Measurements from ENCODE around the gene ZNF526.

Gene ZNF526, protein sequence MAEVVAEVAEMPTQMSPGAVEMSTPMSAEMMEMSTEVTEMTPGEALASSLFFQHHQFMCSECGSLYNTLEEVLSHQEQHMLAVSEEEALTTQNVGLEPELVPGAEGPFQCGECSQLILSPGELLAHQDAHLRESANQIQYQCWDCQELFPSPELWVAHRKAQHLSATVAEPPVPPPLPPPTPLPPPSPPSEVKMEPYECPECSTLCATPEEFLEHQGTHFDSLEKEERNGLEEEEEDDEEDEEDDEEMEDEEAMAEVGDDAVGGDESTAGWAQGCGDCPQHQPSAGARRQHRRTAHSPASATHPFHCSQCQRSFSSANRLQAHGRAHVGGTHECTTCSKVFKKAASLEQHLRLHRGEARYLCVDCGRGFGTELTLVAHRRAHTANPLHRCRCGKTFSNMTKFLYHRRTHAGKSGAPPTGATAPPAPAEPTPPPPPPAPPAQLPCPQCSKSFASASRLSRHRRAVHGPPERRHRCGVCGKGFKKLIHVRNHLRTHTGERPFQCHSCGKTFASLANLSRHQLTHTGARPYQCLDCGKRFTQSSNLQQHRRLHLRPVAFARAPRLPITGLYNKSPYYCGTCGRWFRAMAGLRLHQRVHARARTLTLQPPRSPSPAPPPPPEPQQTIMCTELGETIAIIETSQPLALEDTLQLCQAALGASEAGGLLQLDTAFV

DNA sequence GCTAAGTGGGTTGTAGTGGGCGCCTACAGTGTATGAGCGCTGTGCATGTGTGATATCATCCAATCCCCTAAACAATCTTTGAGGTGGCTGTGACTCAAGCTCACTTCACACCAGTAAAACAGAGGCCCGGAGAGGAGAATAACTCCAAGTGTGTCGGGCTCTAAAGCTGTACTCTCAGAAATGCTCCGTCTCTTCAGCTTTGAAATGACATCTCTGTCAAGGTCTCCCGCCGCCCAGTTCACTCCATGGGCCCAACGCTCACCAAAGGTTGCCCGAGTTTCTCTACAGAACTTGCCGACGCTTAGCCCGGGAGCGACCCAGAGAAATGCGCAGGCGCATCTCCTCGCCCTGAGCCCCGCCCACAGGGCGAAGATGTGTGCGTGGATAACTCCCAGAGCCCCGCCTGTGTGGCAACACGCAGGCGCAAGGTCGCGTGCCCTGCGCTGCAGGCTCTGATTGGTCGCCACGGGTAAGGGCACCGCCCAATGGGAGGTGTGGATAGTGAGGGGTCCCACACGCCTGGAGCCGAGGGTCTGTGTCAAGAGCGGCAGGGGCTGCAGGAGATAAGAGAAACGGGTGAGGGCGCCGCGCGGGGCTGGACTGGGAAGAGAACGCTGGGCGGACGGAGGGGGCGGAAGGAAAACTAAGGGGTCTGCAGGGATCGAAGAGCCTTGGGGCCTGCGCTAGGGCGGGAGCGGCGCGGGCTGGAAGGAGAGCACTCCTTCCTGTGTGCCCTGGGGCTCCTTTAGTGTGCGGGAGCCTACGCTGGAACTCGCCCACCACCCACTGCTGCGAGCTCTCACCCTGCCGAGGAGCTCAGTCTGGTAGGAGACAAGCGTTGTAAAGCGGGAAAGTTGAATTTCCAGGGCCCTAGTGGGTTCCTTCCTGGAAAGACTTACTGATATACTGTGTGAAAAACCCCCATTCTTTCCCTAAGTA is at the start of gene ZNF526:
ZNF526 (plus strand) TSS at position 501 of the 939 bp plus-strand sequence. CDS start 4,092 bp downstream, outside the sequence.
- DNase-seq (ENCODE audit: low read depth) = peak; percentile 96

DNA sequence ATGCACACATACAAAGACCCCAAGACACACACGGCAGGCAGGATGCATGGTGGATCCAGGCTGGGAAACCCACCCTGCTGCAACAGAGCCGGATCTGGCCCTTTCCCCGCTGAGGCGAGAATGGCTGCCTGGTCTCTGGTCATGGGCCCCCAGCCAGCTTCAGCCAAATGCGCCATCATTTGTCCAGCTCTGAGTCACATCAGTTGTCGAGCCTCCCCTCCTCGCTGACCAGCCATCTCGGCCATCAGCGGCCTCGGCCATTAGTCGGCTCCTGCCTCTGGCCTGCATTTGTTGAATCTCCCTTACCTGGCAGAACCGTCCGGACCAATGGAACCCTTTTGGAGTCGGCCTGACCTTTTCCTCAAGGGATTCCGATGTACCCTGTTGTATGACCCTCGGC is 49.4 kb upstream of the ZNF526 start:
- no peak for DNase-seq (ENCODE audit: low read depth)

DNA sequence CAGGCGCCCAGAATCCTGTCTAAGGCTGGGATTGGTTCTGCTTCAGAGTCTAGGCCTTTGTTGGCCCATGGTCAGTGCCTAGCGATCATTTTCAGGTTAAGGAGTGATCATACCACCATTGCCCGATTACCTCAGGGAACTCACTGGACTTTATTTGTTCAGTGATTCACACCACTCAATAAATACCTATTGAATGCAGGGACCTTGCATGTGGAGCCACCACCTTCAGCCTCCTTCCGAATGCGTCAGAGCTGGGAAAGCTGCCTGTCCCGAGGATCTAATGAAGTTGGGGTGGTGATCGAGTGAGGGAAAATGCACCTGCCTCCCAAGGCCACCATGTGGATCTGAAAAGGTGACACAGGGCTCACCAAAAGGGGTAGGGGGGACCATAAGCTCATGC is 47.9 kb upstream of the ZNF526 start:
- no peak for DNase-seq (ENCODE audit: low read depth)

DNA sequence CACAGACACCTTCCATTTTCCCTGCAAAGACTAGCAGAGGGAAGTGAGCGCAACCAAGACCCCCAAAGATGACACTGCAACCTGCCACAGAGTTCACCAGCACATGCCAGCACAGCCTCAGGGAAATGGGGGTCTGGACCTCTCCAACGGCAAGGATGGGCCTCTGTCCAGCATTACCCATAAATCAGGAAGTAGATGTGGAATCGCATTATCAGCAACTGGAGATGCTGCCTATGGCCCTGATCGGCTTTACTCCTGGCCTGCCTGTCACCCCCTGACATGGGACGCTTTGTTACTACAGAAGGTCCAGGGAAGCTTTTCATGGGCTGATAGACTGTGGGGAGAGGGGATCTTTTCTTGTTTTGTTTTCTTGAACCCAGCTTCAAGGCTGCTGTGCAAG is 46.4 kb upstream of the ZNF526 start:
- no peak for DNase-seq (ENCODE audit: low read depth)

DNA sequence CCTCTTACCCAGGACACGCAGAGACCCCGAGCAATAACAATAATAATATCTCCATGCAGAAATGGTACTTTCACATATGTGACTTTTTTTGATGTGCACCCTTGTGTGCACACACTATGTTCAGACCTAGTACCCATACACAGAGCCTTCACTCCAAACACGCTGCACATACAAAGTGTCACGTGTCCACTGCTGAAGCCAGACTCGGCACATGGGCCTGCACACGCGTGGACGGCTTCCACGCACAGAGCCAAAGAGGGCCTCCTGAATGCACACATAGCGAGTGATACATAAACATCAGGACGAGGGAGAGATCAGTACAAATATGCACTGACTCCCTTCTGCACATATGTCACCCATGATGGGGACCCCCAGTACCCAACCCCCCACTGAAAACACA is 45.9 kb upstream of the ZNF526 start:
- DNase-seq (ENCODE audit: low read depth) = no peak

DNA sequence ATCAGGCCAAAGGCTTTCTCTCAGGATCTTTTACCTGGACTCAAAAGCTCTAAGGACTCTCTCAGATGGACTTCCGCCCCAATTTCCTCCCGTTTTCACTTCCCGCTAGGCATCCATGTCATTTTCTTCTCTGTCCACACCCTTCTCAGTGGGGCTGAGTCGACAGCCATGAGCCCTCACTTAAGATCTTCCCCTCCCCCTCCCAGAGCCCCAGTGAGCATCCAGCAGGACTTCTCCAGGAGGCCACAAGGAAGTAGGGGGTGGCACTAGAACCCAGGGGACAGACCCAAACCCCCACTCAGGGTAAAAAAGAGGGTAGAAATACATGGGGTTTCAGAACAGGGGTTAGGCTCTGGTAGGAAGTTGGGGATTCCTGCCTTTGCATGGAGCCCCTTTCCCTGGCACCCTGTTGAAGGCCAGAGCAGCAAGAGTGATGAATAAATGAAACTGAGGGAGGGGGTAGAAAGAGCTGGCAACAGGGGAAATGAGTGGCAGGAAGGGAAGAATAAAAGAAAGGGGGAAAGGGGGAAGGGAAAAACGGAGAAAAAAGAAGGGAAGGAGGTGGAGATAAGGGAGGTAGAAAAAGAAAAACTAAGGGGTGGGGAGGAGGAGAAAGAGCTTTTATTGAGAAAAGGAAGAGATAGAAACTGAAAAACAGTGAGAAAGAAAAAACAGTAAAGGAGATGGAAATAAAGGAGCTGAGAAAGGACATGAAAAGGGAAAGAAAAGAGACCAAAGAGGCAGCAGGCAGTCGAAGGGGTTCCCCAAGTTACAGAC is 45.0 kb upstream of the ZNF526 start:
- no peak for DNase-seq (ENCODE audit: low read depth)

DNA sequence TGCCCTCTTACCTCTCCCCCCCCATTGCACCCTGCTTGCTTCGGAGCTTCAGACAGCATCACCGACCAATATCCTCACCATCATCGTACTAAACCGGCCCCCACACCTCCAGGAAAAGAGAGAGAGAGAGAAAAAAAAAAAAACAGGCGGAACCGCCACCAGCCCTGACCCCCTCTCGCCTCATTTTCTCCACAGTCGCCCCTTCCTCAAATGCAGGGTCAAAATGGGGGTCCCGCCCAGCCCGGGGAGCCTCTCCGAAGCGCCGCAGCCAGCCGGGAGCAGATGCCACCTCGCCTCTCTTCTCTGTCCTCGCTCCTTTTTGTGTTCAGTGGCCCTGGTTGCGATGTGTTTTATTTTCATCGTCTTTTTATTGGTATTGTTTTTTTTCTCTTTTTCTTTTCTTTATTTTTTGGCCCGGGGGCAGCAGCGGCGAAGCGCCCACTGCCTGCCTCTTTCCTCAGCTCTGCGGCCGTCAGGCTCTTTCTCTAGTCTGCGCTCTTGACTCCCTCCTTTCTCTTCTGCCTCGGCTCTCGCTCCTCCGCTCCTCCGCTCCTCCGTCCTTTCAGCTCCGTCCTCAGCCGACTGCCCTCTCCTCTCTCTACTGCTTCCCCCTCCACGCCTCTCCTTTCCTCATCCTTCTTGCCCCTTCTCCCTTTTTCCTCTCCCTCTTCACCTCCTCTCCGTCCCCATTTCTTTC is 44.0 kb upstream of the ZNF526 start:
- no peak for DNase-seq (ENCODE audit: low read depth)

DNA sequence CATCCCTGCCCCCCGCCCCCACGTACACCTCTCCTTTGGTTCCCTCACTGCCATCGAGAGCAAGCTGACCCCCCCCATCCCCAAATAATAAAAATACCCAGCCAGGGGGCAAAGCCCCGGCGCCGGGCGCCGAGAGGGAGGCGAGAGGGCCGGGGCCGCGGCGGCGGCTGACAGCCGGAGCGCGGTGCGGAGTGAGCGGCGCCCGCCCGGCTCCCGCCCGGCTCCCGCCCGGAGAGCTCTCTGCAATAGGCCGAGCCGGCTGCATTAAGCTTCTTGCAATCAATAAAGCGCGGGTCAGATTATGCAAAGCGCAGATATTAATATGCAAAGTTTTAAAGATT is 43.5 kb upstream of the ZNF526 start:
- no peak for DNase-seq (ENCODE audit: low read depth)

DNA sequence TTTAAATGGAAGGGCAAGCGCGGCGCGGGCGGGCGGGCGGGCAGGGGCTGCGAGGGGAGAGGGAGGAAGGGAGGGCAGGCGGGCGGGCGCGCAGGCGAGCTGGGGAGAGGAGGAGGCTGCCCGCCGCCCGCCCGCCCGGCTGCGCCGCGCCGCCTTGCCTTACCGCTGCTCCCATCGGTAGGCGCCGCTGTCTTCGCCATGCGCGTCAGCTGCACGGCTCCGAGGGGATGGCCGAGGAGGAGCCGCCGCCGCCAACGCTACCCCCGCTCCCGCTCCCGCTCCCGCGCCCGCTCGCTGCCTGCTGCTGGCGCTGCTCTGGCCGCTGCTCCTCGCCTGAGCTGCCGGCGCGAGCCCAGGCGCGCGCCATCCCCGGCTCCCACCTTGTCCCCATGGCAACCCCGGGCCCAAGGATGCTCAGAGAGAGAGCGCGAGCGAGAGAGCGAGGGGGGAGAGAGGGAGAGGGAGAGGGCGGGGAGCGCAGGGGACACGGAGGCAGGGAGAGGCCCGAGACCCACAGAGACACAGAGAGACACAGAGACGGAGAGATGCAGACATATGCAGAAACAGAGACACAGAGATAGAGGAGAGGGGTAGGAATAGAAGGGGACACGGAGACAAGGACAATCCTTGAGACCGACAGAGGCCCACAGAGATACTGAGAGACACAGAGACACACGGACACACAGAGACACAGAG is 43.0 kb upstream of the ZNF526 start:
- DNase-seq (ENCODE audit: low read depth) = peak; percentile 75

DNA sequence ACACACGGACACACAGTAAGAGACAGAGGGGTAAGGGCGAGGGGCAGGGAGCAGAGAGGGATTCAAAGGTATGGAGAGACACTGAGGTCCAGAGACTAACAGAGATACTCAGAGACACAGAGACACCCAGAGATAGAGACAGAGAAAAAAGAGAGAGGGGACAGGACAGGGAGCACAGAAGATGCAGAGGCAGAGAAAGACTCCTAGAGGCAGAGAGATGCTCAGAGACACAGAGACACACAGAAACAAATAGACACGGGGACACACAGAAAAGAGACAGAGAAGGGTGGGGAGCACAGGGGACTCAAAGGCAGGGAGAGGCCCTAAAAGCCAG is 42.5 kb upstream of the ZNF526 start:
- no peak for DNase-seq (ENCODE audit: low read depth)

DNA sequence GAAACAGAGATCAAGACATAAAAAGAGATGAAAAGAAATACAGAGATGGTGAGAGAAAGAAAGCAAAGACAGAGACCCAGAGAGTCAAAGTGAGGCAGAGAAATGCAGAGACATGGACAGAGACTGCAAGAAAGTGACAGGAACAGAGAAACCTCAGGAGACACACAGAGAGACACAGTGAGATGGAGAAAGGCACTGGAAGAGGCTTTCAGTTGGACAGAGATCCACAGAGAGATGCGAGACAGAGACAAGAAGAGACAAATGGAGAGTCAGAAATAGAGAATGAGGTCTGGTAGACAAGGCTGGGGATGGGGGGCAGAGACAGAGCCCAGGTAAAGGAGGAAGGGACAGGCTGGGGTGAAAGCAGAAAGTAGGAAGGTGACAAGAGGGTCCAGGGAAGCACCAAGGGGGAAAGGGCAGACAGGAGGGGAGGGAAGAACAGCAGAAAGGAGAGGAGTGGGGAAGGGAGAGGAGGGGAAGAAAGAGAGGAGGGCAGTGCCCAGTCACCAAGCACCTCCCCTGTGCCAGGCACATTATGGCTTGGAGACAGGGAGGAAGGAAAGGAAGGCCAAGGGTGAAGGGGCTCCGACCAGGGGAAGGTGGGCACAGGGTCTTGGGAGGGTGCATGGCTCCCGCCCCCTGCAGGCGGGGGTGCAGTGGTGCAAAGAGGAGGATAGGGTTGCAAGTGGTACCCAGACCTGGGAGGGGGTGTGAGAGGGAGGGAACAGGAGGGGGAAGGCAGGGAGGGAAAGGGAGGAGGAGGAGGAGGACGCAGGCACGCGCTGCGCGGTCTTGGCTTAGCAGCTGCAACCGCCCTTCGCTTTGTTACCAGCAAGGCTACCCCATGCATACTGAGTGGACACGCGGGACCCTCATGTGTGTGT is 41.1 kb upstream of the ZNF526 start:
- DNase-seq (ENCODE audit: low read depth) = no peak

DNA sequence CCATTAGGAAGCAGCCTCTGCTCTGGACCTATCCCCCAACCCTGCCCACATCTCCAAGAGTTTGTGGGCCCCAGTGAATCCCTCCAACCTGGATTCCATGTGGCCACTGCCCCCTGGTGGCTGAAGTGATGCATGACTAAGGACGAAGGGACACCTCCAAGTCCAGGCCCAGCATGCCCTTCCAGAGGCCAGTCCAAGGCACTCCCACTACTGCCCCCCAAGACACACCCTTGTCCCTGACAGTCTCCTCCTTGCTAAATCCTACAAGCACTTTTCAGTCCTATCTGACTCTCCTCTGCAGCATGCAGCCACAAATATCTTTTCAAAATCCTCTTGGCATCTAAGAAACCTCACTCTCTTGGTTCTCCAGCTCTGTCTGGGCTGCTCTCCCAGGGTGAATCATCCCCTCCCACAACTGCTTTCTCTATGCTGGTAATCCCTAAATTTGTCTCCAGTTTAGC is 35.7 kb upstream of the ZNF526 start:
- peak; percentile 65 for DNase-seq (ENCODE audit: low read depth)

DNA sequence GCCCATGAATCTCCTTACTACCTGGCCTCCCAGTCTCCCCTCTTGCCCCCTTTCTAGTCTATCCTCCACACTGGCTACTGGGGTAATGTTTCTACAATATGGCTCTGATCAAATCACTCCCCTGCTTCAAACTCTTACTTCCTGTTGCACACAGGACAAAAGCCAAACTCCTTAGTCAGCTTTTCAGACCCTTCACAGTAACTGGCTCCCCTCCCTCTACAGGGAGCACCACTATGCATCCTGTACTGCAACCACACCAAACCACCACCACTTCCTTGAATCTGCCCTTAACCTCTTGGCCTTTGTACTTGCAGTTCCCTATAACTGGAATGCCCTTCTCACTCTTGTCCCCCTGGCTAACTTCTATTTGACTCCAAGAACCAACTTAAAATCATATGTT is 34.8 kb upstream of the ZNF526 start:
- no peak for DNase-seq (ENCODE audit: low read depth)

DNA sequence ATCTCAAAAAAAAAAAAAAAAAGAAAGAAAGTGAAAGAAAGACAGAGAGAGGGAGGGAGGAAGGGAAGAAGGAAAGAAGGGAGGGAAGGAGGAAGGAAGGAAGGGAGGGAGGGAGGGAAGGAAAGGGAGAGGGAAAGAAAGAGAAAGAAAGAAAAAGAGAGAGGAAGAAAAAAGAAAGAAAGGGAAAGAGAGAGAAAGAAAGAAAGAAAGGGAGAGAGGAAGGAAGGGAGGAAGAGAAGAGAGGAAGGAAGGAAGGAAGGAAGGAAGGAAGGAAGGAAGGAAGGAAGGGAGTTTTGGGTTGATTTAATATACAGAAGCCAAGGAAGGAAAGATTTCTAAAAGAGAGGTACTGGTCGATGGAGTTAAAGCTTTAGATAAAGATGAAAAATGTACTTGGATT is 31.4 kb upstream of the ZNF526 start:
- no peak for DNase-seq (ENCODE audit: low read depth)

DNA sequence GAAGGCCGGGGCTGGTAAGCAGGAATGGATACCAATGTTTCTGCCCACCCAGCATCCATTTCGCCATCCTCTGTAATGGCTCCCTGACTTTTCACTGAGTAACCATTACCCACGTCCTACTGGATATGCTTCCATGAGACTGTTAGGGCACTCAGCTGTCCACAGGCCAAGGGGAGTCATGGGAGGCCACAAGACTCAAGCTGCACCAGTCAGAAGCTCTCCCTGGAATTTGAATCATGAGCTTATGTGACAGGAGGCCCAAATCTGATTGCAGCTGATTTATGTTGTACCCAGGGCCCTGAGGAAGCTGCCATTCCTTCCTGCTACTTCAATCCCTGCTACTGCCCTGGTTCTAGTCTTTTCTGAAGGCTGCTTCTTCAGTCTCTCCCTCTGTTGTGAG is 31.0 kb upstream of the ZNF526 start:
- no peak for DNase-seq (ENCODE audit: low read depth)

DNA sequence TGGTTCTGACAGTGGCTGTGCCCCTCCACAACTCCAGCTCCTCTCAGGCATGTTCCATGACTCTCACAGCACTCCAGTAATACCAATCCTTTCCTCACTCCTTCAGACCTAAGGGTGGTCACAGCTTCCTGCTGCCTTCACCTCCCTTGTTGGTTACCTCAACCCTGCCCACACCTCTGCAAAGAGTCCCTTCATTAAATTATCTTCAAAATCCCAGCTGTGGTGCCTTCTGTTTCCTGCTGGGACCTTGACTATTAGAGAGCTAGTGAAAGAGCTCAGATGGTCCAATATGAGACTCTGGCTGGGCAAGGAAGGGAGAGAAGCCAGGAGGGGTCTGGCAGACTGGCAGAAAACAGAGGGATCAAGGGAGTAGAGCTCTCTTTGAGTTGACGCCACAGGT is 28.8 kb upstream of the ZNF526 start:
- no peak for DNase-seq (ENCODE audit: low read depth)

DNA sequence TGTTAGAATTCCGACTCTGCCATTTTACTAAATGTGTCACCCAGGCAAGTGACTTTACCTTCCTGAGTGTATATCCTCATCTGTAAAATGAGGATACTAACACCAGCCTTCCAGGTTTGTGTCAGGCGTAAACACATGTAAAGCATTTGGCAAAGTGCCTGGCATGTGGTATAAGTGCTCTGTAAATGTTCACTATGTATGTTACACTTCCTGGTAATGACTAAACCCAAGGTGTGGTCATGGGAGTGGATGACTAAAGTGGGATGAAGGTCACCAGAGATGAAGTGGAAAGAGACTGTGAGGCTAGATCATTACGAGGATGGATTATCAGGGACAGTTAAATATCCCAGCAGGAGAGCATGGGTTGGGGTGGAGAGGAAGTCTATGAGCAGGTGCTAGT is 28.3 kb upstream of the ZNF526 start:
- DNase-seq (ENCODE audit: low read depth) = no peak

DNA sequence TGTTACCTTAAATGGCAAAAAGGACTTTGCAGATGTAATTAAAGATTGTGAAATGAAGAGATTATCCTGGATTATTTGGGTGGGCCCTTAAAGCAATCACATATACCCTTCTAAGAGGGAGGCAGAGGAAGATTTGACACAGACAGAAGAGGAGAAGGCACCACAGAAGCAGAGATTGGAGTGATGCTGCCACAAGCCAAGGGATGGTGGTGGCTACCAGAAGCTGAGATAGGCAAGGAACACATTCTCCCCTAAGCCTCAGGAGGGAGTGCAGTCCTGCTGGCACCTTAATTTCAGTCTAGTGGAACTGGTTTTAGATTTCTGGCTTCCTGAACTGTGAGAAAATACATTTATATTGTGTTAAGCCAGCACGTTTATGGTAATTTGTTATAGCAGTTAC is 26.8 kb upstream of the ZNF526 start:
- DNase-seq (ENCODE audit: low read depth) = no peak

DNA sequence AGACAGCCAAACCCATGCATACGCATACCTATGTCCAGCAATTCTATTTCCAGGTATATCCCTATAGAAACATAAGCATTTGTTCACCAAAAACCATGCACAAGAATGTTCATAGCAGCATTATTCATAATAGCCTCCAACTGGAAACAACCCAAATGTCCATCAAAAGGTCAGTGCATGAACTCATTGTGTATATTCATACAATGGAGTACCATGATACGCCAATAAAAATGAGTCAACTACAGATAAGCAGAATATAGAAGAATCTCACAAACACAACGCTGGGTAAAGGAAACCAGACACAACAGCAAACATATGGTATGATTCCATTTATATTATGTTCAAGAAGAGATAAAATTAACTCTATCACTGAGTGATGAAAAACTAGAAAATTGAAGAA is 26.4 kb upstream of the ZNF526 start:
- DNase-seq (ENCODE audit: low read depth) = no peak
